ENCODE data around the gene SIGLEC5.

DNA sequence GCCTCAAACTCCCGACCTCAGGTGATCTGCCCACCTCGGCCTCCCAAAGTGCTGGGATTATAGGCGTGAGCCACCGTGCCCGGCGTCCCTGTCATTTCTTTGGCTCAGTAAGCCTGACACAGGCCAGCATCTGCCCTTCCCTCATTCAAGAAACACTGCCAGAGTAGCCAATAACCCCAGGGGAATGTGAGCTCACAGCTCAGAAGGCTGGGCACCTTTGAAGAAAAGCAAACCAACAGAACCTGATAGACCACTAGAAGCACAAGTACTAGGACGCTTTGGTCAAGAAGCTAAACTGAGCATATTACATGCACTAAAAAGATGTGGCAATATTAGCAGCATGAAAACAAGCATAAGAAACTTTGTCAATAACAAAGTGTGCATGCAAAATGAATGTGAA, 14.2 kb downstream of the SIGLEC5 start:
- TF ChIP-seq POLR2A (IDR thresholded peaks at IDR 0.05; ENCODE audit: low read depth, low read length), result no peak
- no peak for TF ChIP-seq POLR2AphosphoS5 (IDR thresholded peaks at IDR 0.05; ENCODE audit: low read depth, low read length)
